Natural killer cell (primary cell): ENCODE data around the gene PBXIP1. TPM values are rescaled to one million over a fixed set of nuclear protein-coding genes. Genes with fewer than 3 reads are reported as not detected.

Source experiments
- ATAC-seq, 3 donors: fragments of 150-1000 bp in 2 of 3; fragments of 200-7000 bp in 1 of 3; cut with Tn5 transposase; 1 replicate in 1 of 3; 2 replicates in 2 of 3; pipeline ENCODE4 v1.10.0; 2021; ENCODE audit warnings: mild to moderate bottlenecking in 2 of 3, moderate library complexity in 2 of 3
- DNase-seq, 2 donors: peaks; one replicate each; pipeline versions ENCODE4 v3.0.0 to v3.0.0-alpha.2; 2013 to 2021; ENCODE audit warnings: mixed read lengths in 1 of 2
- H3K27ac ChIP-seq: one replicate; pipeline ENCODE4 v1.5.1; 2013; ENCODE audit warnings: mild to moderate bottlenecking, low read length
- H3K27me3 ChIP-seq: one replicate; pipeline ENCODE4 v1.6.1; 2013; ENCODE audit warnings: low read length; ENCODE audit not compliant: control insufficient read depth, insufficient read depth
- H3K36me3 ChIP-seq: one replicate; pipeline ENCODE4 v1.6.1; 2013; ENCODE audit warnings: low read length; ENCODE audit not compliant: control insufficient read depth, insufficient read depth
- H3K4me1 ChIP-seq: one replicate; pipeline ENCODE4 v1.6.1; 2013; ENCODE audit warnings: low read length; ENCODE audit not compliant: control insufficient read depth, insufficient read depth
- H3K4me3 ChIP-seq: one replicate; pipeline ENCODE4 v1.5.1; 2013; ENCODE audit warnings: low read length
- H3K9me3 ChIP-seq: one replicate; pipeline ENCODE4 v1.6.1; 2013; ENCODE audit warnings: low read length; ENCODE audit not compliant: control insufficient read depth, insufficient read depth
- H3K27ac Mint-ChIP-seq, 2 donors: one replicate each; pipeline ENCODE4 v1.8.0; 2022; ENCODE audit warnings: mild to moderate bottlenecking in 2 of 2, mixed read lengths in 2 of 2, moderate library complexity in 1 of 2
- H3K27me3 Mint-ChIP-seq, 2 donors: one replicate each; pipeline ENCODE4 v1.8.0; 2022; ENCODE audit warnings: low read depth in 2 of 2, mixed read lengths in 2 of 2
- H3K36me3 Mint-ChIP-seq: one replicate; pipeline ENCODE4 v1.8.0; 2022; ENCODE audit warnings: mixed read lengths
- H3K4me1 Mint-ChIP-seq, 2 donors: one replicate each; pipeline ENCODE4 v1.8.0; 2022; ENCODE audit warnings: mixed read lengths in 2 of 2
- H3K4me3 Mint-ChIP-seq: one replicate; pipeline ENCODE4 v1.8.0; 2022; ENCODE audit warnings: mild to moderate bottlenecking, moderate library complexity, mixed read lengths
- H3K9me3 Mint-ChIP-seq, 2 donors: one replicate each; pipeline ENCODE4 v1.8.0; 2022; ENCODE audit warnings: mixed read lengths in 2 of 2
- WGBS: methylation state at CpG from one replicate; pipeline ENCODE4 v1.1.7; 2013; ENCODE audit warnings: missing lambda C conversion rate; ENCODE audit not compliant: insufficient coverage; 5-methylcytosine and 5-hydroxymethylcytosine counted together
- intact Hi-C: fragments of 100-400 bp; cut with micrococcal nuclease; formaldehyde crosslinking; loops from one replicate; pipeline ENCODE4 v1.14.2; 2022
- total RNA-seq, 4 donors: library from RNA; stranded (reverse); fragments of 120-200 nt in 1 of 4; gene quantifications; one replicate each; pipeline versions ENCODE4 v1.2.3 to v1.2.4, GENCODE V29; 2013 to 2022
- TF ChIP-seq, protein P1 (sequence below): fragments of 200-600 bp; IDR thresholded peaks from one replicate; pipeline ENCODE4 v1.8.0; 2022; ENCODE audit warnings: antibody characterized with exemption

PBXIP1 gene
- total RNA-seq, 3 donors from 2014 or later (not counting 1 experiment from before 2014, with no cell fraction given), result 158 to 200 (median 197) TPM

- intact Hi-C loops, result no loop called here
- H3K36me3 ChIP-seq, result peaks cover 33% of the 10 kb centered on the region
- Mint-ChIP-seq H3K4me1 (peaks cover 49 to 62% of the 10 kb centered on the region in 2 donors), H3K27me3 (no peaks in the 10 kb centered on the region), H3K36me3 (no peaks in the 10 kb centered on the region), H3K4me3 (peak overlapping the region; percentile 68), H3K27ac (peak overlapping the region; percentile 89 to 94), H3K9me3 (no peaks in the 10 kb centered on the region)
- H3K9me3 ChIP-seq, result no peaks in the 10 kb centered on the region
- TF ChIP-seq, protein P1, sequence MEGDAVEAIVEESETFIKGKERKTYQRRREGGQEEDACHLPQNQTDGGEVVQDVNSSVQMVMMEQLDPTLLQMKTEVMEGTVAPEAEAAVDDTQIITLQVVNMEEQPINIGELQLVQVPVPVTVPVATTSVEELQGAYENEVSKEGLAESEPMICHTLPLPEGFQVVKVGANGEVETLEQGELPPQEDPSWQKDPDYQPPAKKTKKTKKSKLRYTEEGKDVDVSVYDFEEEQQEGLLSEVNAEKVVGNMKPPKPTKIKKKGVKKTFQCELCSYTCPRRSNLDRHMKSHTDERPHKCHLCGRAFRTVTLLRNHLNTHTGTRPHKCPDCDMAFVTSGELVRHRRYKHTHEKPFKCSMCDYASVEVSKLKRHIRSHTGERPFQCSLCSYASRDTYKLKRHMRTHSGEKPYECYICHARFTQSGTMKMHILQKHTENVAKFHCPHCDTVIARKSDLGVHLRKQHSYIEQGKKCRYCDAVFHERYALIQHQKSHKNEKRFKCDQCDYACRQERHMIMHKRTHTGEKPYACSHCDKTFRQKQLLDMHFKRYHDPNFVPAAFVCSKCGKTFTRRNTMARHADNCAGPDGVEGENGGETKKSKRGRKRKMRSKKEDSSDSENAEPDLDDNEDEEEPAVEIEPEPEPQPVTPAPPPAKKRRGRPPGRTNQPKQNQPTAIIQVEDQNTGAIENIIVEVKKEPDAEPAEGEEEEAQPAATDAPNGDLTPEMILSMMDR, result no peak
- no peak overlapping the region for H3K4me3 ChIP-seq
- peak overlapping the region; percentile 95 for H3K27ac ChIP-seq
- 39% methylated on average over 14 of the region's 15 CpGs for WGBS
- peaks cover 57% of the 10 kb centered on the region for H3K4me1 ChIP-seq
- peak in 1 of 2 donors; percentile 87 for DNase-seq
- no peak for ATAC-seq
- H3K27me3 ChIP-seq, result no peaks in the 10 kb centered on the region
Measured at GRCh38 chr1:154951901-154952657, 3.8 kb downstream of the PBXIP1 start.

DNA sequence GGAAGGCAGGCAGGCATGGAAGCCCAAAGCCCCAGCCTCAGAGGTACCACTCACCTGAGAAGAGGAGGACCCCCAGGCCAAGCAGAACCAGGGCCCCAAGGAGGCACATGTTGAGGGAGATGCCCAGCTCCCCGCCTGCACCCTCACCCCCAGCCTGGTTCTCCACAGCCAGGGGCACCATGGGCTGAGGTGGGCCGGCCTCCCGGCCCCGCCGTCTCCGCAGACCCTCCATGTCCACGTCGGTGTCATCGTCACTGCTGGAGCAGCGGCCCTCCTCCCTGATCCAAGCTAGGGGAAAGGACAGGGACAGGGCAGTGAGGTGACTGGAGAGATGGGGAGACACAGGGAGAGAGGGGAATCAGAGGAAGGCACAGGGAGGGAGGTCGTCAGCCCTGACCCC, 7.8 kb downstream of the PBXIP1 start:
- TF ChIP-seq, protein P1, result no peak
- no peaks in the 10 kb centered on the region for H3K36me3 Mint-ChIP-seq

DNA sequence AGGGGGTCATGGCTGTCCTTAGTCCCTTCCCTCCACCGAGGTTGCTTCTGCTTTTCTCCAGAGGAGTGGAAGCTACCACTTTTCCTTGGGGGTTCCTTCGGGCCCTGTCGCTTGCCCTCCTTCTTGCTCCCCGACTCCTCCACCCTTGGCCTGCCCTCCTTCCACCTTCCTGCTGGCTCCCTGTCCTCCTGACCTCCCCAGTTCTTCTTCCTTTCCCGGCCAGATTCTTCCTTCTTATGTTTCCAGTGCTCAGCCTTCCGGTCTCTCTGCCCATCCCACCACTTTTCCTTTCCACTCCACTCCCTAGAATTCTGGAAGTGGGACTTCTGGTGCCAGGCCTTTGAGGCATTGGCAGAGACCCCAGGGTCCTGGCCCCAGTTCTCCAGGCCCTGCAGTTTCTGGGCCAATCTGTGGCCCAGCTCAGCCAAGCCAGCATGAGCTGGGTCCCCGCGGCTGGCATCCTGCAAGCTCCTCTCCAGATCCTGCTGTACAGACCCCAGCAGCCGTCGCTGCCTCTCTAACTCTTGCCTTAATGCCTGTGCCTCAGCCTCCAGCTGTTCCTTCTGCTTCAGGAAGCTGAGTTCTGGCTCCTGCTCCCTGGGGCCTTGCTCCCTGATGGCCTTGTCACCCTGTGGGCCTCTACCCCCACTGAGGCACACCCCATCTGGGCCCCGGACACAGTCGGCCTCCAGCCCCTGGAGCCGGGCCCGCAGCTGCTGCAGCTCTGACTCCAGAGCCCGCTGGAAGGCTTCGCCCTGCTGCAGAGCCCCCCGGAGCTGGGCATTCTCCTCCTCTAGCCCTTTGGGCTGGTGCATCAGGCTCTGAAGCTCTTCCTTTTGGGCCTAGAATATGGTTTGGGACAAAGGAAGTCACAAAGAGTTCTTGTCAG, 9.7 kb downstream of the PBXIP1 start:
- H3K4me1 ChIP-seq, result peaks cover 41% of the 10 kb centered on the region
- peak overlapping the region; percentile 40 for H3K4me3 Mint-ChIP-seq

More for the DNA sequence above, 7.8 kb downstream of the PBXIP1 start:
- Histone ChIP-seq H3K4me1 (peaks cover 41% of the 10 kb centered on the region), H3K36me3 (peaks cover 55% of the 10 kb centered on the region), H3K27ac (no peak overlapping the region), H3K9me3 (no peaks in the 10 kb centered on the region), H3K27me3 (no peaks in the 10 kb centered on the region), H3K4me3 (no peak overlapping the region)
- Mint-ChIP-seq H3K4me3 (no peak overlapping the region), H3K27ac (peak overlapping the region in 1 of 2 donors; percentile 36), H3K9me3 (no peaks in the 10 kb centered on the region), H3K4me1 (peaks cover 18 to 40% of the 10 kb centered on the region in 2 donors), H3K27me3 (no peaks in the 10 kb centered on the region)
- intact Hi-C loops, result no loop called here
- no peak for ATAC-seq
- DNase-seq, result no peak
- WGBS, result 97% methylated on average over 11 of the region's 11 CpGs

More for the DNA sequence above, 9.7 kb downstream of the PBXIP1 start:
- no peak overlapping the region for H3K27ac ChIP-seq
- peak overlapping the region; percentile 25 to 71 for H3K27ac Mint-ChIP-seq
- no peaks in the 10 kb centered on the region for H3K36me3 Mint-ChIP-seq
- H3K4me1 Mint-ChIP-seq, result peaks cover 4 to 25% of the 10 kb centered on the region in 2 donors
- DNase-seq, result no peak
- H3K9me3 ChIP-seq, result no peaks in the 10 kb centered on the region
- peaks cover 49% of the 10 kb centered on the region for H3K36me3 ChIP-seq
- no peaks in the 10 kb centered on the region for H3K27me3 Mint-ChIP-seq
- H3K27me3 ChIP-seq, result no peaks in the 10 kb centered on the region
- no peaks in the 10 kb centered on the region for H3K9me3 Mint-ChIP-seq
- H3K4me3 ChIP-seq, result no peak overlapping the region
- intact Hi-C loops, result no loop called here
- WGBS, result 91% methylated on average over 17 of the region's 17 CpGs
- no peak for ATAC-seq
- TF ChIP-seq, protein P1, result no peak
